Hepatocyte (in vitro differentiated cells): ENCODE measurements around the gene ACBD7. TPM values are rescaled to one million over a fixed set of nuclear protein-coding genes. Genes with fewer than 3 reads are reported as not detected.

Experiments used
- DNase-seq: peaks from one replicate; pipeline ENCODE4 v3.0.0-alpha.2; 2016; ENCODE audit warnings: low spot score
- H2AFZ ChIP-seq: fragments of 200-600 bp; sonication (generic); 2 replicates; pipeline ENCODE4 v1.6.0; 2016; ENCODE audit warnings: antibody characterized with exemption, mild to moderate bottlenecking
- H3K27ac ChIP-seq: fragments of 200-600 bp; sonication (generic); 2 replicates; pipeline ENCODE4 v1.5.1; 2016; ENCODE audit warnings: mild to moderate bottlenecking
- H3K27me3 ChIP-seq: fragments of 200-600 bp; sonication (generic); 2 replicates; pipeline ENCODE4 v1.6.1; 2016
- H3K36me3 ChIP-seq: fragments of 200-600 bp; sonication (generic); replicated peaks from 2 replicates; pipeline ENCODE4 v1.5.1; 2016; ENCODE audit warnings: low read depth; ENCODE audit not compliant: insufficient read depth
- H3K4me1 ChIP-seq: fragments of 200-600 bp; sonication (generic); 2 replicates; pipeline ENCODE4 v1.5.1; 2016; ENCODE audit warnings: mild to moderate bottlenecking, moderate library complexity; ENCODE audit not compliant: insufficient read depth
- H3K4me2 ChIP-seq: fragments of 200-600 bp; sonication (generic); 2 replicates; pipeline ENCODE4 v1.6.0; 2016
- H3K4me3 ChIP-seq: fragments of 200-600 bp; sonication (generic); 2 replicates; pipeline ENCODE4 v1.5.1; 2016; ENCODE audit warnings: mild to moderate bottlenecking
- H3K79me2 ChIP-seq: fragments of 200-600 bp; sonication (generic); 2 replicates; pipeline ENCODE4 v1.6.0; 2017; ENCODE audit warnings: mild to moderate bottlenecking
- H3K9me2 ChIP-seq: fragments of 200-600 bp; sonication (generic); replicated peaks from 2 replicates; pipeline ENCODE4 v1.6.0; 2017; ENCODE audit warnings: mild to moderate bottlenecking; ENCODE audit not compliant: insufficient read depth
- H3K9me3 ChIP-seq: fragments of 200-600 bp; sonication (generic); 2 replicates; pipeline ENCODE4 v1.5.1; 2016; ENCODE audit warnings: low read depth, mild to moderate bottlenecking
- H4K20me1 ChIP-seq: fragments of 200-600 bp; sonication (generic); 2 replicates; pipeline ENCODE4 v1.6.0; 2016; ENCODE audit warnings: mild to moderate bottlenecking; ENCODE audit not compliant: insufficient read depth, poor library complexity, severe bottlenecking
- CTCF ChIP-seq: fragments of 200-600 bp; sonication (generic); IDR thresholded peaks from 2 replicates; pipeline ENCODE4 v1.5.1; 2016; ENCODE audit warnings: antibody characterized with exemption, mild to moderate bottlenecking; ENCODE audit not compliant: poor library complexity
- EZH2 ChIP-seq: fragments of 200-600 bp; sonication (generic); IDR thresholded peaks from 2 replicates; pipeline ENCODE4 v1.6.1; 2016; ENCODE audit warnings: antibody characterized with exemption, mild to moderate bottlenecking, borderline replicate concordance
- EZH2phosphoT487 ChIP-seq: fragments of 200-600 bp; sonication (generic); IDR thresholded peaks from one replicate; pipeline ENCODE4 v1.6.1; 2018; ENCODE audit warnings: antibody characterized with exemption, mild to moderate bottlenecking, low read depth, moderate library complexity; ENCODE audit not compliant: unreplicated experiment, severe bottlenecking
- WGBS: methylation state at CpG from one replicate; pipeline ENCODE4 v1.1.6; 2016; ENCODE audit warnings: low lambda C conversion rate; ENCODE audit errors: missing lambda C conversion rate; 5-methylcytosine and 5-hydroxymethylcytosine counted together
- polyA plus RNA-seq: library from polyadenylated mRNA; unstranded; fragments of >200 nt; fragmentation: Nextera tagmentation; extraction: Ambion mirVana; gene quantifications from 2 replicates; pipeline ENCODE4 v1.2.1, GENCODE V29; 2016
- total RNA-seq: library from RNA; depleted of rRNA; stranded (reverse); fragments of >200 nt; gene quantifications from 2 replicates; pipeline ENCODE4 v1.2.3, GENCODE V29; 2014

Gene ACBD7
- total and polyA plus RNA-seq, 2 experiments from 2014 or later, result 0.36 to 1.9 TPM

- H3K36me3 ChIP-seq, result no peaks in the 10 kb centered on the region
- no peak overlapping the region for H3K4me3 ChIP-seq
- 89% methylated on average over 5 of the region's 5 CpGs for WGBS
- H4K20me1 ChIP-seq, result no peaks in the 10 kb centered on the region
- no peaks in the 10 kb centered on the region for H3K4me1 ChIP-seq
- no peaks in the 10 kb centered on the region for H3K9me3 ChIP-seq
- DNase-seq, result no peak
- H3K79me2 ChIP-seq, result no peaks in the 10 kb centered on the region
- no peak overlapping the region for H3K27ac ChIP-seq
- no peaks in the 10 kb centered on the region for H3K27me3 ChIP-seq
- H2AFZ ChIP-seq, result no peak overlapping the region
- no peak overlapping the region for H3K4me2 ChIP-seq
- H3K9me2 ChIP-seq, result no peaks in the 10 kb centered on the region
- TF ChIP-seq CTCF, result no peak
- TF ChIP-seq EZH2phosphoT487, result no peak
- TF ChIP-seq EZH2, result no peak
Observed at GRCh38 chr10:15091418-15091817, 2.8 kb upstream of the ACBD7 start.

GRCh38 chr10:15084502-15084922, 4.1 kb downstream of the ACBD7 start:
- Histone ChIP-seq H3K9me3 (no peaks in the 10 kb centered on the region), H3K79me2 (no peaks in the 10 kb centered on the region), H3K4me1 (no peaks in the 10 kb centered on the region), H4K20me1 (no peaks in the 10 kb centered on the region), H3K4me2 (peak overlapping the region; percentile 54), H3K27me3 (no peaks in the 10 kb centered on the region), H3K36me3 (no peaks in the 10 kb centered on the region), H3K4me3 (no peak overlapping the region), H3K27ac (peak overlapping the region; percentile 34), H3K9me2 (no peaks in the 10 kb centered on the region), H2AFZ (peak overlapping the region; percentile 32)
- TF ChIP-seq EZH2phosphoT487 (no peak), EZH2 (no peak), CTCF (no peak)
- peak; percentile 51 for DNase-seq
- 68% methylated on average over 7 of the region's 7 CpGs for WGBS

GRCh38 chr10:15083674-15084501, 4.7 kb downstream of the ACBD7 start:
- Histone ChIP-seq H3K9me2 (no peaks in the 10 kb centered on the region), H3K27me3 (no peaks in the 10 kb centered on the region), H3K27ac (peak overlapping the region; percentile 34), H3K4me1 (no peaks in the 10 kb centered on the region), H3K4me3 (no peak overlapping the region), H3K79me2 (no peaks in the 10 kb centered on the region), H2AFZ (peak overlapping the region; percentile 32), H3K4me2 (peak overlapping the region; percentile 54), H4K20me1 (no peaks in the 10 kb centered on the region), H3K36me3 (no peaks in the 10 kb centered on the region), H3K9me3 (no peaks in the 10 kb centered on the region)
- TF ChIP-seq CTCF (no peak), EZH2phosphoT487 (no peak), EZH2 (no peak)
- WGBS, result 91% methylated on average over 18 of the region's 18 CpGs
- no peak for DNase-seq
